ENCODE results near the gene NGEF. TPM values are rescaled to one million over a fixed set of nuclear protein-coding genes. Genes with fewer than 3 reads are reported as not detected.

Gene NGEF
- total and polyA plus RNA-seq, 4 donors = 10.6 to 22.6 (median 10.8) TPM

- no peak for DNase-seq (ENCODE audit: low spot score)
- Histone ChIP-seq H3K36me3 (ENCODE audit: control insufficient read depth in 4 of 4, insufficient read depth in 3 of 4, low read depth in 1 of 4, low read length in 3 of 4) (no peaks in the 10 kb centered on the region), H3K27me3 (ENCODE audit: control insufficient read depth in 4 of 4, insufficient read depth in 4 of 4, low read length in 3 of 4) (no peaks in the 10 kb centered on the region), H3K27ac (ENCODE audit: low read depth in 1 of 2, low read length in 2 of 2) (peak overlapping the region in 1 of 2 donors; percentile 37), H3K4me3 (ENCODE audit: low read depth in 1 of 3, low read length in 3 of 3) (no peak overlapping the region), H3K4me1 (ENCODE audit: control insufficient read depth in 4 of 4, insufficient read depth in 4 of 4, low read length in 3 of 4) (peaks cover 0 to 2% (median under 1%) of the 10 kb centered on the region in 4 donors), H3K9ac (ENCODE audit: low read depth in 1 of 2, low read length in 2 of 2) (no peak overlapping the region), H3K9me3 (ENCODE audit: control insufficient read depth in 4 of 4, low read length in 3 of 4) (no peaks in the 10 kb centered on the region)
- 67% methylated on average over 24 of the region's 24 CpGs for WGBS
- TF ChIP-seq HNF4A (conservative IDR thresholded peaks at IDR 0.05) (no peak), MAX (IDR thresholded peaks at IDR 0.05) (no peak), ATF3 (IDR thresholded peaks at IDR 0.05) (no peak)
These were observed 38.4 kb upstream of the NGEF start for GRCh38 chr2:233051241-233052149.

GRCh38 chr2:233049194-233049761, 36.2 kb upstream of the NGEF start:
- Histone ChIP-seq H3K27me3 (ENCODE audit: control insufficient read depth in 4 of 4, insufficient read depth in 4 of 4, low read length in 3 of 4) (no peaks in the 10 kb centered on the region), H3K27ac (ENCODE audit: low read depth in 1 of 2, low read length in 2 of 2) (no peak overlapping the region), H3K36me3 (ENCODE audit: control insufficient read depth in 4 of 4, insufficient read depth in 3 of 4, low read depth in 1 of 4, low read length in 3 of 4) (no peaks in the 10 kb centered on the region), H3K9ac (ENCODE audit: low read depth in 1 of 2, low read length in 2 of 2) (no peak overlapping the region), H3K9me3 (ENCODE audit: control insufficient read depth in 4 of 4, low read length in 3 of 4) (no peaks in the 10 kb centered on the region), H3K4me3 (ENCODE audit: low read depth in 1 of 3, low read length in 3 of 3) (no peak overlapping the region), H3K4me1 (ENCODE audit: control insufficient read depth in 4 of 4, insufficient read depth in 4 of 4, low read length in 3 of 4) (peaks cover 0 to 2% (median under 1%) of the 10 kb centered on the region in 4 donors)
- WGBS = 73% methylated on average over 4 of the region's 4 CpGs
- TF ChIP-seq CTCF (IDR thresholded peaks at IDR 0.05; ENCODE audit: low read depth, low read length, missing input control) = no peak
- no peak for TF ChIP-seq ZBTB33 (IDR thresholded peaks at IDR 0.05)
- no peak for TF ChIP-seq FOXA1 (IDR thresholded peaks at IDR 0.05)
- no peak for TF ChIP-seq JUND (IDR thresholded peaks at IDR 0.05)
- no peak for TF ChIP-seq GABPA (IDR thresholded peaks at IDR 0.05 in 1 of 2, conservative IDR thresholded peaks at IDR 0.05 in 1 of 2)
- no peak for TF ChIP-seq YY1 (IDR thresholded peaks at IDR 0.05)
- no peak for TF ChIP-seq EGR1 (IDR thresholded peaks at IDR 0.05; ENCODE audit: low read depth in 2 of 2)
- TF ChIP-seq RXRA (IDR thresholded peaks at IDR 0.05) = no peak
- TF ChIP-seq REST (IDR thresholded peaks at IDR 0.05) = no peak
- no peak for DNase-seq (ENCODE audit: low spot score)
